Coronary artery (tissue), 2 donors: ENCODE data around the gene PEX7.
"Not testable (repeated sequence)": the region's sequence is repeated elsewhere in the genome, so short reads cannot be mapped to it uniquely, and the experiment has no call there.

Experiments used
- DNase-seq: peaks from one replicate; pipeline ENCODE4 v3.0.0-alpha.2; 2017; ENCODE audit warnings: low spot score
- H3K27ac ChIP-seq, 2 donors: fragments of 200-600 bp; sonication (generic); one replicate each; pipeline ENCODE4 v1.5.1; 2016 to 2019
- H3K4me3 ChIP-seq: fragments of 200-600 bp; sonication (generic); 2 replicates; pipeline ENCODE4 v1.5.1; 2016; ENCODE audit warnings: mild to moderate bottlenecking, moderate library complexity
- TF ChIP-seq, protein P1 (sequence below): fragments of 200-600 bp; sonication (generic); IDR thresholded peaks from one replicate; pipeline ENCODE4 v1.5.1; 2019; ENCODE audit warnings: antibody characterized with exemption

The PEX7 gene

GRCh38 chr6:136784910-136785746, 37.3 kb upstream of the PEX7 start:
- peak overlapping the region in 1 of 2 donors; percentile 62 for H3K27ac ChIP-seq
- H3K4me3 ChIP-seq = peak overlapping the region; percentile 51
- no peak for DNase-seq
- TF ChIP-seq, protein P1, sequence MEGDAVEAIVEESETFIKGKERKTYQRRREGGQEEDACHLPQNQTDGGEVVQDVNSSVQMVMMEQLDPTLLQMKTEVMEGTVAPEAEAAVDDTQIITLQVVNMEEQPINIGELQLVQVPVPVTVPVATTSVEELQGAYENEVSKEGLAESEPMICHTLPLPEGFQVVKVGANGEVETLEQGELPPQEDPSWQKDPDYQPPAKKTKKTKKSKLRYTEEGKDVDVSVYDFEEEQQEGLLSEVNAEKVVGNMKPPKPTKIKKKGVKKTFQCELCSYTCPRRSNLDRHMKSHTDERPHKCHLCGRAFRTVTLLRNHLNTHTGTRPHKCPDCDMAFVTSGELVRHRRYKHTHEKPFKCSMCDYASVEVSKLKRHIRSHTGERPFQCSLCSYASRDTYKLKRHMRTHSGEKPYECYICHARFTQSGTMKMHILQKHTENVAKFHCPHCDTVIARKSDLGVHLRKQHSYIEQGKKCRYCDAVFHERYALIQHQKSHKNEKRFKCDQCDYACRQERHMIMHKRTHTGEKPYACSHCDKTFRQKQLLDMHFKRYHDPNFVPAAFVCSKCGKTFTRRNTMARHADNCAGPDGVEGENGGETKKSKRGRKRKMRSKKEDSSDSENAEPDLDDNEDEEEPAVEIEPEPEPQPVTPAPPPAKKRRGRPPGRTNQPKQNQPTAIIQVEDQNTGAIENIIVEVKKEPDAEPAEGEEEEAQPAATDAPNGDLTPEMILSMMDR = no peak

GRCh38 chr6:136786658-136787057, 35.7 kb upstream of the PEX7 start:
- H3K4me3 ChIP-seq = peak overlapping the region; percentile 32
- no peak for DNase-seq
- TF ChIP-seq, protein P1 = no peak
- peak overlapping the region in 1 of 2 donors; percentile 48 for H3K27ac ChIP-seq

- TF ChIP-seq, protein P1 = no peak
- H3K4me3 ChIP-seq = peak overlapping the region; percentile 32
- DNase-seq = no peak
- peak overlapping the region; percentile 34 to 48 for H3K27ac ChIP-seq
Measured at GRCh38 chr6:136787726-136788068, 34.7 kb upstream of the PEX7 start.

GRCh38 chr6:136788069-136788902, 34.1 kb upstream of the PEX7 start:
- DNase-seq = no peak
- peak overlapping the region; percentile 34 to 53 for H3K27ac ChIP-seq
- TF ChIP-seq, protein P1 = no peak
- peak overlapping the region; percentile 92 for H3K4me3 ChIP-seq

GRCh38 chr6:136789440-136789839, 33.0 kb upstream of the PEX7 start:
- DNase-seq = not testable (repeated sequence)
- Histone ChIP-seq H3K27ac (peak overlapping the region; percentile 95 to 97), H3K4me3 (peak overlapping the region; percentile 92)

GRCh38 chr6:136790411-136791295, 31.7 kb upstream of the PEX7 start:
- no peak for DNase-seq
- Histone ChIP-seq H3K4me3 (peak overlapping the region; percentile 92), H3K27ac (peak overlapping the region; percentile 95 to 97)
- TF ChIP-seq, protein P1 = no peak
